Measurements from ENCODE around the gene DBT. TPM values are rescaled to one million over a fixed set of nuclear protein-coding genes. Genes with fewer than 3 reads are reported as not detected.

Gene DBT
- total and polyA plus RNA-seq, 2 of the 8 experiments (the other 6 are each of a cell fraction or from before 2014, with no cell fraction given): 3.3 to 24.6 TPM

- 88% methylated on average over 1 of the region's 1 CpG; no CpG with 5 or more reads in 1 of the 2 experiments for WGBS, 2 experiments (ENCODE audit: extremely low coverage in 1 of 2, insufficient coverage in 1 of 2, insufficient read length in 1 of 2, insufficient replicate concordance in 2 of 2, low coverage in 1 of 2, low lambda C conversion rate in 2 of 2, missing lambda C conversion rate in 1 of 2)
- no peak overlapping the region for H3K4me3 ChIP-seq (ENCODE audit: extremely low read depth in 1 of 4, insufficient read depth in 2 of 4, low read depth in 3 of 4, low read length in 4 of 4)
- no peak overlapping the region for H4K8ac ChIP-seq (ENCODE audit: extremely low read depth, insufficient read depth, low read length)
- no peak for DNase-seq (ENCODE audit: low read depth in 1 of 2, low spot score in 2 of 2)
- H2BK120ac ChIP-seq (replicated peaks; ENCODE audit: low read depth, low read length): no peak overlapping the region
- no peaks in the 10 kb centered on the region for H3K27me3 ChIP-seq (replicated peaks in 1 of 4; ENCODE audit: control insufficient read depth in 3 of 4, extremely low read depth in 1 of 4, insufficient read depth in 3 of 4, low read length in 3 of 4)
- no peak overlapping the region for H2BK5ac ChIP-seq (ENCODE audit: low read depth, low read length)
- no peaks in the 10 kb centered on the region for H3K79me2 ChIP-seq (ENCODE audit: control insufficient read depth in 1 of 2, insufficient read depth in 2 of 2, low read length in 2 of 2)
- FAIRE-seq: no peak
- H3K79me1 ChIP-seq (ENCODE audit: low read depth, low read length): no peaks in the 10 kb centered on the region; the same call in 1 of the 2 replicates
- ChIA-PET CTCF (ENCODE audit: partially characterized antibody) (interaction anchor here (1.4 kb wide), 1 partner anchor 16 kb away, joined by 3 read pairs; no protein-coding TSS in a partner anchor), POLR2A (ENCODE audit: partially characterized antibody) (interaction anchor here (0.7 to 0.9 kb wide), 2 partner anchors 13 to 14 kb away, joined by 3 read pairs; no protein-coding TSS in a partner anchor)
- no peak overlapping the region for H3K27ac ChIP-seq (ENCODE audit: low read depth, low read length)
- H3K4me1 ChIP-seq (replicated peaks in 1 of 4; ENCODE audit: control insufficient read depth in 3 of 4, insufficient read depth in 4 of 4, low read length in 3 of 4): no peaks in the 10 kb centered on the region
- H3K36me3 ChIP-seq (ENCODE audit: control insufficient read depth in 2 of 4, insufficient read depth in 4 of 4, low read length in 3 of 4): peaks cover 0 to 57% (median 28%) of the 10 kb centered on the region in 4 experiments; a peak in 6 of 8 replicates
- H3K18ac ChIP-seq (ENCODE audit: extremely low read depth, low read length): no peak overlapping the region
- no peak overlapping the region for H2AFZ ChIP-seq (ENCODE audit: low read length)
- H4K91ac ChIP-seq (replicated peaks; ENCODE audit: insufficient read length, low read length): no peak overlapping the region
- no peak overlapping the region for H3K4ac ChIP-seq (replicated peaks; ENCODE audit: insufficient read length, low read depth, low read length)
- no peak overlapping the region for H2BK15ac ChIP-seq (ENCODE audit: low read length)
- H3K4me2 ChIP-seq (ENCODE audit: insufficient read depth in 1 of 2, low read depth in 2 of 2, low read length in 2 of 2): no peak overlapping the region
- no peak overlapping the region for H3K14ac ChIP-seq (ENCODE audit: insufficient read length)
- no peak overlapping the region for H3K23ac ChIP-seq (ENCODE audit: insufficient read length)
- H2AK5ac ChIP-seq (ENCODE audit: low read depth, low read length): no peak overlapping the region
- H2BK12ac ChIP-seq (ENCODE audit: low read depth, low read length): no peak overlapping the region
- H3K56ac ChIP-seq (replicated peaks; ENCODE audit: insufficient read length, low read depth, low read length): no peak overlapping the region
- H4K20me1 ChIP-seq (replicated peaks in 1 of 2; ENCODE audit: control insufficient read depth in 1 of 2, insufficient read depth in 2 of 2, low read length in 2 of 2): peaks cover 0 to 2% of the 10 kb centered on the region in 2 experiments
- H3K9ac ChIP-seq (replicated peaks in 1 of 4; ENCODE audit: extremely low read depth in 1 of 4, low read depth in 3 of 4, low read length in 3 of 4): no peak overlapping the region
- H3K9me3 ChIP-seq (ENCODE audit: insufficient read depth in 2 of 2, low read depth in 1 of 2, low read length in 1 of 2): no peaks in the 10 kb centered on the region
- H3K23me2 ChIP-seq (ENCODE audit: low read depth, low read length): no peaks in the 10 kb centered on the region
- H2BK20ac ChIP-seq (ENCODE audit: low read length): no peak overlapping the region
- H4K5ac ChIP-seq (ENCODE audit: insufficient read length, low read depth, low read length): no peak overlapping the region
- no peak for TF ChIP-seq HDAC2 (IDR thresholded peaks at IDR 0.05; ENCODE audit: borderline replicate concordance in 1 of 2, low read depth in 2 of 2, low read length in 2 of 2)
Measured at GRCh38 chr1:100234432-100234831, 15.2 kb downstream of the DBT start.

Data from H1 (cell line).